ENCODE data around the gene ZNHIT6.

ZNHIT6 gene

GRCh38 chr1:85689775-85690404 lies 18.3 kb downstream of the ZNHIT6 start:
- H3K27ac Mint-ChIP-seq: no peak overlapping the region
- peaks cover 25% of the 10 kb centered on the region for H3K4me1 Mint-ChIP-seq (ENCODE audit: low read depth)
- H3K36me3 Mint-ChIP-seq: peaks cover 15% of the 10 kb centered on the region
- H3K4me3 Mint-ChIP-seq: no peak overlapping the region
- H3K27me3 Mint-ChIP-seq: no peaks in the 10 kb centered on the region
- H3K9me3 Mint-ChIP-seq (ENCODE audit: low read depth): no peaks in the 10 kb centered on the region

GRCh38 chr1:85683292-85684025 lies 24.8 kb downstream of the ZNHIT6 start:
- Mint-ChIP-seq H3K27ac (no peak overlapping the region), H3K27me3 (no peaks in the 10 kb centered on the region), H3K4me1 (ENCODE audit: low read depth) (peaks cover 7% of the 10 kb centered on the region), H3K36me3 (peaks cover 11% of the 10 kb centered on the region), H3K4me3 (no peak overlapping the region), H3K9me3 (ENCODE audit: low read depth) (no peaks in the 10 kb centered on the region)

- no peak overlapping the region for H3K4me3 Mint-ChIP-seq
- H3K27me3 Mint-ChIP-seq: no peaks in the 10 kb centered on the region
- H3K36me3 Mint-ChIP-seq: peaks cover 5% of the 10 kb centered on the region
- H3K4me1 Mint-ChIP-seq (ENCODE audit: low read depth): peaks cover 2% of the 10 kb centered on the region
- no peaks in the 10 kb centered on the region for H3K9me3 Mint-ChIP-seq (ENCODE audit: low read depth)
- H3K27ac Mint-ChIP-seq: no peak overlapping the region
Measured at GRCh38 chr1:85681087-85681486, 27.1 kb downstream of the ZNHIT6 start.

GRCh38 chr1:85678193-85678592 lies 30.0 kb downstream of the ZNHIT6 start:
- H3K9me3 Mint-ChIP-seq (ENCODE audit: low read depth): no peaks in the 10 kb centered on the region
- H3K27ac Mint-ChIP-seq: no peak overlapping the region
- H3K27me3 Mint-ChIP-seq: no peaks in the 10 kb centered on the region
- H3K36me3 Mint-ChIP-seq: peaks cover 12% of the 10 kb centered on the region
- H3K4me3 Mint-ChIP-seq: no peak overlapping the region
- H3K4me1 Mint-ChIP-seq (ENCODE audit: low read depth): peaks cover 3% of the 10 kb centered on the region

- Mint-ChIP-seq H3K4me1 (ENCODE audit: low read depth) (peaks cover 5% of the 10 kb centered on the region), H3K9me3 (ENCODE audit: low read depth) (no peaks in the 10 kb centered on the region), H3K27ac (no peak overlapping the region), H3K36me3 (peaks cover 12% of the 10 kb centered on the region), H3K27me3 (no peaks in the 10 kb centered on the region), H3K4me3 (no peak overlapping the region)
Measured at GRCh38 chr1:85677656-85678055, 30.6 kb downstream of the ZNHIT6 start.

- Mint-ChIP-seq H3K36me3 (peaks cover 34% of the 10 kb centered on the region), H3K4me1 (ENCODE audit: low read depth) (peaks cover 8% of the 10 kb centered on the region), H3K27ac (no peak overlapping the region), H3K4me3 (no peak overlapping the region), H3K9me3 (ENCODE audit: low read depth) (no peaks in the 10 kb centered on the region), H3K27me3 (no peaks in the 10 kb centered on the region)
Measured at GRCh38 chr1:85672031-85672660, 36.1 kb downstream of the ZNHIT6 start.

GRCh38 chr1:85665932-85666331 lies 42.3 kb downstream of the ZNHIT6 start:
- H3K36me3 Mint-ChIP-seq: peaks cover 33% of the 10 kb centered on the region
- H3K4me1 Mint-ChIP-seq (ENCODE audit: low read depth): peaks cover 4% of the 10 kb centered on the region
- H3K27ac Mint-ChIP-seq: no peak overlapping the region
- H3K9me3 Mint-ChIP-seq (ENCODE audit: low read depth): no peaks in the 10 kb centered on the region
- no peak overlapping the region for H3K4me3 Mint-ChIP-seq
- H3K27me3 Mint-ChIP-seq: no peaks in the 10 kb centered on the region

- H3K4me3 Mint-ChIP-seq: no peak overlapping the region
- no peaks in the 10 kb centered on the region for H3K27me3 Mint-ChIP-seq
- H3K9me3 Mint-ChIP-seq (ENCODE audit: low read depth): no peaks in the 10 kb centered on the region
- peaks cover 18% of the 10 kb centered on the region for H3K36me3 Mint-ChIP-seq
- H3K4me1 Mint-ChIP-seq (ENCODE audit: low read depth): peaks cover 1% of the 10 kb centered on the region
- H3K27ac Mint-ChIP-seq: no peak overlapping the region
Measured at GRCh38 chr1:85663382-85663781, 44.9 kb downstream of the ZNHIT6 start.

GRCh38 chr1:85661767-85662166 lies 46.5 kb downstream of the ZNHIT6 start:
- H3K27me3 Mint-ChIP-seq: no peaks in the 10 kb centered on the region
- H3K36me3 Mint-ChIP-seq: peaks cover 10% of the 10 kb centered on the region
- H3K27ac Mint-ChIP-seq: peak overlapping the region; percentile 41
- no peak overlapping the region for H3K4me3 Mint-ChIP-seq
- H3K9me3 Mint-ChIP-seq (ENCODE audit: low read depth): no peaks in the 10 kb centered on the region
- peaks cover 1% of the 10 kb centered on the region for H3K4me1 Mint-ChIP-seq (ENCODE audit: low read depth)

GRCh38 chr1:85660541-85660940 lies 47.7 kb downstream of the ZNHIT6 start:
- Mint-ChIP-seq H3K4me1 (ENCODE audit: low read depth) (peaks cover 1% of the 10 kb centered on the region), H3K36me3 (peaks cover 14% of the 10 kb centered on the region), H3K4me3 (no peak overlapping the region), H3K27me3 (no peaks in the 10 kb centered on the region), H3K27ac (no peak overlapping the region), H3K9me3 (ENCODE audit: low read depth) (no peaks in the 10 kb centered on the region)

GRCh38 chr1:85659174-85659573 lies 49.1 kb downstream of the ZNHIT6 start:
- no peaks in the 10 kb centered on the region for H3K27me3 Mint-ChIP-seq
- peaks cover 1% of the 10 kb centered on the region for H3K4me1 Mint-ChIP-seq (ENCODE audit: low read depth)
- peaks cover 23% of the 10 kb centered on the region for H3K36me3 Mint-ChIP-seq
- H3K9me3 Mint-ChIP-seq (ENCODE audit: low read depth): no peaks in the 10 kb centered on the region
- no peak overlapping the region for H3K4me3 Mint-ChIP-seq
- H3K27ac Mint-ChIP-seq: no peak overlapping the region

GRCh38 chr1:85656948-85657347 lies 51.3 kb downstream of the ZNHIT6 start:
- no peaks in the 10 kb centered on the region for H3K4me1 Mint-ChIP-seq (ENCODE audit: low read depth)
- no peaks in the 10 kb centered on the region for H3K27me3 Mint-ChIP-seq
- peaks cover 36% of the 10 kb centered on the region for H3K36me3 Mint-ChIP-seq
- no peak overlapping the region for H3K4me3 Mint-ChIP-seq
- H3K27ac Mint-ChIP-seq: no peak overlapping the region
- H3K9me3 Mint-ChIP-seq (ENCODE audit: low read depth): peaks cover 3% of the 10 kb centered on the region

- no peaks in the 10 kb centered on the region for H3K27me3 Mint-ChIP-seq
- no peak overlapping the region for H3K4me3 Mint-ChIP-seq
- H3K36me3 Mint-ChIP-seq: peaks cover 41% of the 10 kb centered on the region
- no peak overlapping the region for H3K27ac Mint-ChIP-seq
- no peaks in the 10 kb centered on the region for H3K4me1 Mint-ChIP-seq (ENCODE audit: low read depth)
- H3K9me3 Mint-ChIP-seq (ENCODE audit: low read depth): peaks cover 4% of the 10 kb centered on the region
Measured at GRCh38 chr1:85656256-85656655, 52.0 kb downstream of the ZNHIT6 start.

GRCh38 chr1:85655315-85655714 lies 52.9 kb downstream of the ZNHIT6 start:
- Mint-ChIP-seq H3K27me3 (no peaks in the 10 kb centered on the region), H3K27ac (no peak overlapping the region), H3K4me3 (no peak overlapping the region), H3K9me3 (ENCODE audit: low read depth) (peaks cover 9% of the 10 kb centered on the region), H3K4me1 (ENCODE audit: low read depth) (no peaks in the 10 kb centered on the region), H3K36me3 (peaks cover 46% of the 10 kb centered on the region)

- H3K4me1 Mint-ChIP-seq (ENCODE audit: low read depth): no peaks in the 10 kb centered on the region
- peaks cover 55% of the 10 kb centered on the region for H3K36me3 Mint-ChIP-seq
- H3K27ac Mint-ChIP-seq: no peak overlapping the region
- H3K9me3 Mint-ChIP-seq (ENCODE audit: low read depth): peaks cover 13% of the 10 kb centered on the region
- H3K4me3 Mint-ChIP-seq: no peak overlapping the region
- no peaks in the 10 kb centered on the region for H3K27me3 Mint-ChIP-seq
Measured at GRCh38 chr1:85654066-85654782, 54.0 kb downstream of the ZNHIT6 start.

Data from activated naive CD8-positive, alpha-beta T cell (primary cell).